Heart left ventricle (tissue), 16 donors: ENCODE measurements around the gene NAB2. TPM values are rescaled to one million over a fixed set of nuclear protein-coding genes. Genes with fewer than 3 reads are reported as not detected.
A peak's percentile ranks its signal among the peaks of the same experiment; 100 is the strongest.
"Not testable (repeated sequence)": the region's sequence is repeated elsewhere in the genome, so short reads cannot be mapped to it uniquely, and the experiment has no call there.

Experiments used
- ATAC-seq, 4 donors: fragments of 200-7000 bp; cut with Tn5 transposase; one replicate each; pipeline ENCODE4 v1.9.1; 2020 to 2022; ENCODE audit warnings: moderate library complexity in 4 of 4, mild to moderate bottlenecking in 3 of 4, moderate number of reproducible peaks in 1 of 4
- DNase-seq, 5 donors: peaks; one replicate each; pipeline ENCODE4 v3.0.0-alpha.2; 2020
- H3K27ac ChIP-seq, 12 donors: fragments of 200-600 bp; sonication (generic) in 4 of 12; one replicate each; pipeline versions ENCODE4 v1.5.0 to v1.8.0; 2016 to 2022; ENCODE audit warnings: mild to moderate bottlenecking in 2 of 12
- H3K27me3 ChIP-seq, 9 donors: fragments of 200-600 bp; sonication (generic) in 2 of 9; one replicate each; pipeline versions ENCODE4 v1.5.1 to v1.8.0; 2016 to 2022; ENCODE audit warnings: mild to moderate bottlenecking in 3 of 9
- H3K36me3 ChIP-seq, 9 donors: fragments of 200-600 bp; sonication (generic) in 2 of 9; one replicate each; pipeline versions ENCODE4 v1.5.0 to v1.8.0; 2018 to 2022; ENCODE audit warnings: mild to moderate bottlenecking in 2 of 9
- H3K4me1 ChIP-seq, 12 donors: fragments of 200-600 bp; sonication (generic) in 4 of 12; one replicate each; pipeline versions ENCODE4 v1.5.0 to v1.8.0; 2016 to 2022; ENCODE audit warnings: mild to moderate bottlenecking in 3 of 12
- H3K4me3 ChIP-seq, 12 donors: fragments of 200-600 bp; sonication (generic) in 4 of 12; one replicate each; pipeline versions ENCODE4 v1.5.0 to v1.8.0; 2017 to 2022; ENCODE audit warnings: mild to moderate bottlenecking in 9 of 12, moderate library complexity in 4 of 12
- H3K9me3 ChIP-seq, 12 donors: fragments of 200-600 bp; sonication (generic) in 4 of 12; one replicate each; pipeline versions ENCODE4 v1.5.0 to v1.8.0; 2016 to 2022; ENCODE audit warnings: mild to moderate bottlenecking in 1 of 12
- CTCF ChIP-seq, 12 donors: fragments of 200-600 bp; sonication (generic) in 4 of 12; IDR thresholded peaks; one replicate each; pipeline versions ENCODE4 v1.5.0 to v1.8.0; 2018 to 2022; ENCODE audit warnings: antibody characterized with exemption in 12 of 12, mild to moderate bottlenecking in 5 of 12
- POLR2A ChIP-seq, 2 donors: fragments of 450-650 bp; IDR thresholded peaks; one replicate each; pipeline ENCODE4 v1.6.1; 2017; ENCODE audit warnings: antibody characterized with exemption in 2 of 2, mild to moderate bottlenecking in 2 of 2, moderate library complexity in 2 of 2
- WGBS, 4 donors: extraction: QIAGEN DNeasy Blood & Tissue Kit in 2 of 4; methylation state at CpG; one replicate each; pipeline versions ENCODE4 v1.1.5 to v1.1.7; 2013 to 2018; 5-methylcytosine and 5-hydroxymethylcytosine counted together
- intact Hi-C, 10 donors: fragments of 100-400 bp; cut with DNase I; formaldehyde crosslinking; loops; one replicate each; pipeline versions ENCODE4 v1.11.1 to v1.14.2; 2022
- polyA plus RNA-seq, 2 donors: library from polyadenylated mRNA; stranded (reverse); fragments of 200-250 nt; gene quantifications; one replicate each; pipeline ENCODE4 v1.2.3, GENCODE V29; 2013
- total RNA-seq, 9 donors: library from RNA; depleted of rRNA in 2 of 9; stranded (reverse); fragments of >200 nt in 2 of 9; fragmentation: NEBNext Ultra II Directional in 3 of 9; extraction: Animal tissue kit (Norgen Biotek cat#: 25700) in 3 of 9; gene quantifications; one replicate each; pipeline versions ENCODE4 v1.1.0 to v1.2.4, GENCODE V29; 2016 to 2023
- donor health status: ischemic (EF 13 %, LVEDD 7.1; RV severe dilation, severe dysfunction).
- donor health status: healthy with polysubstance abuse.
- donor health status: DM: no; HTN: yes; CAD: no.
- donor health status: DM: no; HTN: no; CAD: no.
- donor health status: ischemic (EF 25% LVEDD 6.9; RV normal size, moderate dysfunction).
- donor health status: ischemic (EF 25% LVEDD 5.7; RV mildly dilated, moderate dysfunction).
- donor health status: healthy.
- donor health status: DM: yes; HTN: yes; CAD: no.
- donor health status: ischemic (EF 35%, LVEDD 5.7; RV mildly dilated, moderate dysfunction).
- donor health status: nonischemic (EF 11% LVEDD 7.7; RV severe dilation, severe dysfunction).
- donor health status: DM: yes; HTN: yes; CAD: no.
- donor health status: PGD.
- donor health status: ischemic (EF 29% LVEDD 5.4; RV normal size, mild dysfunction).
- donor health status: nonischemic (EF 23%, LVEDD 6.1; RV moderate dilation, normal function).

NAB2 gene
- total and polyA plus RNA-seq, 11 donors, result 8.7 to 30.1 (median 11.8) TPM

DNA sequence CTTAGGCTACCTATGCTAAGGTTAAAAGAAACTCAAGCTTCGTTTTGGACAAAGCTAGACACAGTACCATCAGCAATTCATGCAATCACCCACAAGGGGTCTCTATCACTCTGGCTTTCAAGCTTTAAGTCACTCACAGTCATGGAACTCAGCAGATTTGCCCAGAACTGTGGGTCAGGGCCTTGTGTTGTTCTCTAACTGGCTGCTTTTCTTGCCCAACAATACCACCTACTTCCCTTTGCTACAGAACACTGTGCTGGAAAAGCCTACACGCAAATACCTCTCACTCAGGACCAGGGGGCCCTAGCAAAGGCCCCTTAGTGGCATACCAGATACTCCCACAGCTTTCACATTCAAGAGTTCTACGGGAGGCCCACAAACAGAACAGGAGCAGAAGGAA, 19.4 kb upstream of the NAB2 start:
- Histone ChIP-seq H3K27me3 (no peaks in the 10 kb centered on the region), H3K4me1 (peaks cover 0 to 19% (median 3%) of the 10 kb centered on the region in 12 donors), H3K9me3 (no peaks in the 10 kb centered on the region), H3K36me3 (peaks cover 0 to 47% (median 18%) of the 10 kb centered on the region in 9 donors), H3K4me3 (no peak overlapping the region), H3K27ac (peak overlapping the region in 9 of 12 donors; percentile 5 to 81 (median 40))
- DNase-seq (peak in 4 of 5 donors; percentile 44 to 69 (median 65)), ATAC-seq (peak; percentile 86 to 98 (median 96))
- intact Hi-C loops, result loop anchor here (1.0 to 10.0 kb wide), 10 partner anchors 43 to 312 kb away; no protein-coding TSS in a partner anchor
- TF ChIP-seq POLR2A (IDR thresholded peaks at IDR 0.05) (no peak), CTCF (IDR thresholded peaks at IDR 0.05) (peak; percentile 77 to 92 (median 89))
- WGBS, 4 donors, result 28 to 38% (median 34%) methylated on average over 3 of the region's 3 CpGs

- 78 to 87% (median 82%) methylated on average over 2 of the region's 2 CpGs for WGBS, 4 donors
- Histone ChIP-seq H3K27ac (peak overlapping the region in 1 of 12 donors; percentile 73), H3K4me1 (peaks cover 0 to 15% (median 6%) of the 10 kb centered on the region in 12 donors), H3K9me3 (no peaks in the 10 kb centered on the region), H3K36me3 (peaks cover 0 to 45% (median 18%) of the 10 kb centered on the region in 9 donors), H3K4me3 (no peak overlapping the region), H3K27me3 (no peaks in the 10 kb centered on the region)
- intact Hi-C loops, result loop anchor here in 1 of 10 donors (5.0 kb wide), 1 partner anchor 115 kb away; no protein-coding TSS in a partner anchor
- DNase-seq (no peak), ATAC-seq (no peak)
- TF ChIP-seq POLR2A (IDR thresholded peaks at IDR 0.05) (no peak), CTCF (IDR thresholded peaks at IDR 0.05) (no peak)
Measured at GRCh38 chr12:57072661-57073060, 16.3 kb upstream of the NAB2 start.

- peak overlapping the region in 1 of 12 donors; percentile 73 for H3K27ac ChIP-seq
- not testable (repeated sequence) for DNase-seq, H3K27me3 ChIP-seq, ATAC-seq, H3K9me3 ChIP-seq, H3K4me3 ChIP-seq
- H3K36me3 ChIP-seq, result peaks cover 0 to 34% (median 11%) of the 10 kb centered on the region in 9 donors
- 93 to 96% (median 95%) methylated on average over 6 of the region's 6 CpGs for WGBS, 4 donors
- intact Hi-C loops, result loop anchor here in 1 of 10 donors (5.0 kb wide), 1 partner anchor 113 kb away; no protein-coding TSS in a partner anchor
- peaks cover 0 to 18% (median 11%) of the 10 kb centered on the region in 12 donors for H3K4me1 ChIP-seq
Measured at GRCh38 chr12:57073566-57074450, 15.1 kb upstream of the NAB2 start.

GRCh38 chr12:57078519-57079404, 10.2 kb upstream of the NAB2 start, which contains the start of gene NEMP1:
Gene NEMP1 (minus strand): TSS chr12:57078791. CDS start chr12:57078745, 46 bp downstream.
- WGBS, 4 donors, result 0% methylated on average over 38 to 39 of the region's 39 CpGs
- DNase-seq, result peak; percentile 94 to 98 (median 98)
- Histone ChIP-seq H3K9me3 (no peaks in the 10 kb centered on the region), H3K27me3 (no peaks in the 10 kb centered on the region), H3K4me1 (peaks cover 0 to 19% (median 10%) of the 10 kb centered on the region in 12 donors), H3K4me3 (peak within 1 kb of the TSS; percentile 29 to 88 (median 78)), H3K36me3 (peaks cover 0 to 6% (median 0%) of the 10 kb centered on the region in 9 donors), H3K27ac (peak within 1 kb of the TSS; percentile 48 to 94 (median 78))
- intact Hi-C loops, result loop anchor here in 1 of 10 donors (2.0 kb wide), 1 partner anchor 32 kb away; the partner anchor contains the start of gene STAT6
- peak; percentile 100 for ATAC-seq
- TF ChIP-seq CTCF (IDR thresholded peaks at IDR 0.05), result no peak
- peak in 1 of 2 donors; percentile 66 for TF ChIP-seq POLR2A (IDR thresholded peaks at IDR 0.05)
